ENCODE data around the gene NOX5. TPM values are rescaled to one million over a fixed set of nuclear protein-coding genes. Genes with fewer than 3 reads are reported as not detected.
"Not testable (repeated sequence)": the region's sequence is repeated elsewhere in the genome, so short reads cannot be mapped to it uniquely, and the experiment has no call there.

Gene NOX5, protein sequence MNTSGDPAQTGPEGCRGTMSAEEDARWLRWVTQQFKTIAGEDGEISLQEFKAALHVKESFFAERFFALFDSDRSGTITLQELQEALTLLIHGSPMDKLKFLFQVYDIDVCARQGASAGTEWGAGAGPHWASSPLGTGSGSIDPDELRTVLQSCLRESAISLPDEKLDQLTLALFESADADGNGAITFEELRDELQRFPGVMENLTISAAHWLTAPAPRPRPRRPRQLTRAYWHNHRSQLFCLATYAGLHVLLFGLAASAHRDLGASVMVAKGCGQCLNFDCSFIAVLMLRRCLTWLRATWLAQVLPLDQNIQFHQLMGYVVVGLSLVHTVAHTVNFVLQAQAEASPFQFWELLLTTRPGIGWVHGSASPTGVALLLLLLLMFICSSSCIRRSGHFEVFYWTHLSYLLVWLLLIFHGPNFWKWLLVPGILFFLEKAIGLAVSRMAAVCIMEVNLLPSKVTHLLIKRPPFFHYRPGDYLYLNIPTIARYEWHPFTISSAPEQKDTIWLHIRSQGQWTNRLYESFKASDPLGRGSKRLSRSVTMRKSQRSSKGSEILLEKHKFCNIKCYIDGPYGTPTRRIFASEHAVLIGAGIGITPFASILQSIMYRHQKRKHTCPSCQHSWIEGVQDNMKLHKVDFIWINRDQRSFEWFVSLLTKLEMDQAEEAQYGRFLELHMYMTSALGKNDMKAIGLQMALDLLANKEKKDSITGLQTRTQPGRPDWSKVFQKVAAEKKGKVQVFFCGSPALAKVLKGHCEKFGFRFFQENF
- total RNA-seq: under 1 TPM in 1 of 2 donors, not detected in 1; 0.18 TPM
- long read RNA-seq: 0 reads

DNA sequence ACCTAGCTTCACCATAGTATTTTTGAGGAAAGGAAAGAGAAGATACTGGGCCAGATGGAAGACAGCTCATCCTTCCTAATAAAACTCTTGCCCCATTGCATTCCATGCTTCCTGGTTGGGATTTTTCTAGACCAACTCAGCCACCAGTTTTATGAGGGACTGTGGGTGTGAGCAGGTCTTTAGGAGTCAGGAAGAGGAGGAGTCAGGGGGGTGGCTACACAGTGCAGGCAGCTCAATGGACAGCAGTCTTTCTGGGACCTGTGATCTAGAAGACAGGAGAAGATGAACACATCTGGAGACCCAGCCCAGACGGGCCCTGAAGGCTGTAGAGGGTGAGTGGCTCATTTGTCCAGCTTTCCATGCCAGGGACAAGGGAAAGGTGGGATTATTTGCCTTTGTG is at the start of gene NOX5:
NOX5 (plus strand) TSS at position 242 of the 400 bp plus-strand sequence; CDS start at position 283, 41 bp downstream.
- intact Hi-C loops (cut with DNase I): no loop called here
- ATAC-seq (no peak), DNase-seq (no peak)

DNA sequence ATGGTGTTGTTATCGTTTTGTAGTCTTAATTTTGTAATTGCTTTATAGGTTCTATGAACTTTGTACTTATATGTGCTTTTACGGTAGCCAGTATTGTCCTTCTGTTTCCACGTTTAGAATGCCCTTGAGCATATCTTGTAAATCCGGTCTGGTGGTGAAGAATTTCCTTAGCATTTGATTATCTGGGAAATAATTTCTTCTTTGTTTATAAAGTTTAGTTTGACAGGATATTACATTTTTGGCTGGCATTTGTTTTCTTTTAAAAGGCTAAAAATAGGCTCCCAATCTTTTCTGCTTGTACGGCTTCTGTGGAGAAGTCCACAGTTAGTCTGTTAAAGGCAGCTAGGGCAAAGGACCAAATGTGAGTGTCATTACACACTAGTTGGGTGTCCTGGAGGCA is 47.5 kb upstream of the NOX5 start:
- intact Hi-C loops (cut with DNase I): no loop called here
- ATAC-seq: no peak

DNA sequence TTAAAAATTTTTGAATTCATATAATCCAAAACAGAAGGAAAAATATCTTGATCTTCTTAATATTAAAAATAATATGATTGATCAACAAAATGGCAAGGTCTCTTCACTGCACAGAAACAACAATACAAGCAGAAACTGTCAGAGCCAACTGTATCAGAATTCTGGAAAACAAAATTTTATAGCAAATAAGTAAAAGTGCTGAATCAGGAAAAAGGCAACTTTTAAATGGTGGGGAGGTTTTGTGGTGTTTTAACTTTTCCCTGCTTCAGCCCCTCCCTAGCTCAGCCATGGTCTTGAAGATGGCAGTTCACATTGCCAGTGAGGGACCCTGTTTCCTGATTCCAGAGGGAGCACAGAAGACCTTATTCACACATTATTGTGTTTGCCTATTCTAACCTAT is 46.5 kb upstream of the NOX5 start:
- ATAC-seq: no peak
- intact Hi-C loops (cut with DNase I): no loop called here
- DNase-seq: no peak

More for the DNA sequence above, 47.5 kb upstream of the NOX5 start:
- no peak for DNase-seq

DNA sequence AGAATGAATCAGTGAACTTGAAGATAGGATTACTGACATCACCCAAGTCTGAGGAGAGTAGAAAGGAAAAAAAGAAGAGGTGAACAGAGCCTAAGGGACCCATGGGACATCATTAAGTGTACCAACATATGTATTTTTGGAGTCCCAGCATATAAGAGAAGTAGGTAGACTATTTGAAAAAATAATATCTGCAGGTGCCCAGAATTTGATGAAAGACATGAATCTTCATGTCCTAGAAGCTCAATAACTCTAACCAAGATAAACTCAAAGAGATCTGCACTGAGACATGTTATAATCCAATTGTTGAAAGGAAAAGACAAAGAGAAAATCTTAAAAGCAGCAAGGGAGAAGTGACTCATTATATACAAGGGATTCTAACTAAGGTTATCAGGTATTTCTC is 45.2 kb upstream of the NOX5 start:
- ATAC-seq (no peak), DNase-seq (no peak)
- intact Hi-C loops (cut with DNase I): no loop called here

DNA sequence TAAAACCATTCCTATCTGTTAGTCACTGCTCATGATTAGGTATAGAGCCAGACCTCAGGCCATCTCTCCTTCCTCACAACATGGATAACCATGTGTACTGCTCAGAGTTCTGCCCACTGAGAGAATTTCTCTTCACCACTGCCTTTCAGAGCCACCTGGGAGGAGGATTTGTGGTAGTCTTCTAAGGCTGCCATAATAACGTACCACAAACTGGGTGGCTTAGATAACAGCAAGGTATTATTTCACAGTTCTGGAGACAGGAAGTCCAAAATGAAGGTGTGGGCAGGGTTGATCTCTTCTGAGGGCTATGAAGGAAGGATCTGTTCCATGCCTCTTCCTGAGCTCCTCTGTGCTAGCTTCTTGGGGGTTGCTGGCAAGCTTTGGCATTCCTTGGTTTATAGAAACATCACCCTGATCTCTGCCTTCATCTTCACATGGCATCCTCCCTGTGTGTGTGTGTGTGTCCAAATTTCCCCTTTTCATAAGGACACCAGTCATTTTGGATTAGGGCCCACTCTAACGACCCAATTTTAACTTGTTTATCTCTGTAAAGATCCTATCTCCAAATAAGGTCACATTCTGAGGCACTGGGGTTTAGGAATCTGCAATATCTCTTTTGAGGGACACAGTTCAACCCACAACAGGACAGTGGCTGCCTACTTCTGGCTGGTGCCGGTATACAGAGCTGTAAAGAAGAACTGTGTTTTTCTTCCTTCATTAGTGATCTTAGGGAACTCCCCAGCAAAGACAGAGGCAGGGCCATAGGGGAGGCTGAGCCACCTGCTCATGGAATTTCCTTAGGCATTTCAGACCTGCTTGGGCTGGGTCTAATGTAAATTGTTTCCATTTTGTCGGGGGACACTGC is 42.1 kb upstream of the NOX5 start:
- intact Hi-C loops (cut with DNase I): no loop called here
- ATAC-seq: no peak
- no peak for DNase-seq

DNA sequence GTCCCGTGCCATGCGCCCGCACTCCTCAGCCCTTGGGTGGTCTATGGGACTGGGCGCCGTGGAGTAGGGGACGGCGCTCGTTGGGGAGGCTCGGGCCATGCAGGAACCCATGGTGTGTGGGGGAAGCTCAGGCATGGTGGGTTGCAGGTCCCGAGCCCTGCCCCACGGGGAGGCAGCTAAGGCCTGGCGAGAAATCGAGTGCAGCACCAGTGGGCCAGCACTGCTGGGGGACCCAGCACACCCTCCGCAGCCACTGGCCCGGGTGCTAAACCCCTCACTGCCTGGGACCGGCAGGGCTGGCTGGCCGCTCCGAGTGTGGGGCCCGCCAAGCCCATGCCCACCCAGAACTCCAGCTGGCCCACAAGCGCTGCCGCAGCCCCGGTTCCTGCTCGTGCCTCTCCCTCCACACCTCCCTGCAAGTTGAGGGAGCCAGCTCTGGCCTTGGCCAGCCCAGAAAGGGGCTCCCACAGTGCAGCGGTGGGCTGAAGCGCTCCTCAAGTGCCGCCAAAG is 38.8 kb upstream of the NOX5 start:
- ATAC-seq; intact Hi-C loops (cut with DNase I): not testable (repeated sequence)

DNA sequence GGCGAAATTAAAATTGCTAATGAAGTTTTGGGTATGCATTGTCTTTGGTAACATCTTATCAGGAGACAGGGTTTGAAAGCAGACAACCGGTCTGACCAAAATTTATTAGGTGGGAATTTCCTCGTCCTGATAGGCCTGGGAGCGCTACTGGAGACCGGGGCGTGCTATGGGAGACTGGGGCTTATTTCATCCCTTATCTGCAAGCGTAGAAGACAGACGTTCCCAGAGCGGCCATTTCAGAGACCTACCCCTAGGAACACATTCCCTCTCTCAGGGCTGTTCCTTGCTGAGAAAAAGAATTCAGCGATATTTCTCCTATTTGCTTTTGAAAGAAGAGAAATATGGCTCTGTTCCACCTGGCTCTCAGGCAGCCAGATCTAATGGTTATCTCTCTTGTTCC is 37.1 kb upstream of the NOX5 start:
- intact Hi-C loops (cut with DNase I); DNase-seq; ATAC-seq: not testable (repeated sequence)

More for the DNA sequence above, 38.8 kb upstream of the NOX5 start:
- DNase-seq: not testable (repeated sequence)

DNA sequence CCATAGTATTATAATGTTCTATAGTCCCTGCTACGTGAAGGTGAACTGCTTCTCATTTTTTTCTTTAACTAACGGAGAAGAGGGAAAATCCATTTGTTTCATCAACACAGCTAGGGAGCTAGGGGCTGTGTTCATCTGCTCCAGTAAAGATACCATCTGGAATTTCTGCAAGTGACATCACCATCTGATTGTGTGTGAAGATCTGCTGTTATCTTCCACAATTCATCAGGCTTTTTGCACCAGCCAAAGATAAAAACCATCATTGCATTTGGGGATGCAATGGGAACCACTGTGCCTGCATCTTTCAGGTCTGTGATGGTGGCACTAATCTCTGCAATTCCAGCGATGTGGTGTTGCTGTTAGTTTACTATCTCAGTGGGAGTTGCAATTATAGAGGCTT is 35.5 kb upstream of the NOX5 start:
- ATAC-seq: no peak

DNA sequence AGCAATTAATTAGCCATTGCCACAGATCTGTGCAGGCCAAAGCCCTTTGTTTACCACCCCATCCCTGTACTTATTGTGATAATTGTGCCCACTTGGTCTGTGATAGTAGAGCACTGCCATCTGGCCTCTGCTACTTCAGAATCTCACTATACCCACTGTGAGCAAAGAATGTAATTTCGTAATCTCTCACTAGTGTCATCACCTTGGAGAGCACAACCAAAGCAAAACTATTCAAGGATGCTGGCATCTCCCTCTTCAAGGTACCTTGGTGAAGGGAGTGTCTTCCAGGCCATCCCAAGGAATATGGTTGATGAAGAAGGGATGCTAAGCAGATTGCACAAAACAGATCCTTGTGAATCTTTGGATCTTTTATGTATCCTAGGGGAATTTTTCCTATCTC is 34.7 kb upstream of the NOX5 start:
- intact Hi-C loops (cut with DNase I): no loop called here
- no peak for DNase-seq
- no peak for ATAC-seq

More for the DNA sequence above, 35.5 kb upstream of the NOX5 start:
- intact Hi-C loops (cut with DNase I): no loop called here
- no peak for DNase-seq

DNA sequence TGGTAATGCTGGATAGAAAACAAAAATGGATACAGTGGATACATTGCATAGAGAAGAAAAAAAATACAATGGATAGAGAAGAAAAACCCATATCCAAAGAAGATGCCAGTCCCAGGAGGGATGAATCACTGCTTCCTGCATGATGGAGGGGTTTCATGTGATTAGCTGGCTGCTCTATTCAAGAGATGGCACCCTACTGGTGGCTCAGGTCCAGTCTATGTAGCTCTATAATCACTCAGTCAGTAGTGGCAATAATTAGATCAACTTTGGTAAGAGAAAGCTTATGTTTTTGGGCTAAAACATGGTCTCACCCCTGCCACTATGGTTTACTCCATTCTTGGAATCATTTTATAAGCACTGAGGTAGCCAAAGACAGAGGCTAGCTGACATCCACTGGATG is 33.7 kb upstream of the NOX5 start:
- DNase-seq: no peak
- no peak for ATAC-seq
- intact Hi-C loops (cut with DNase I): no loop called here

DNA sequence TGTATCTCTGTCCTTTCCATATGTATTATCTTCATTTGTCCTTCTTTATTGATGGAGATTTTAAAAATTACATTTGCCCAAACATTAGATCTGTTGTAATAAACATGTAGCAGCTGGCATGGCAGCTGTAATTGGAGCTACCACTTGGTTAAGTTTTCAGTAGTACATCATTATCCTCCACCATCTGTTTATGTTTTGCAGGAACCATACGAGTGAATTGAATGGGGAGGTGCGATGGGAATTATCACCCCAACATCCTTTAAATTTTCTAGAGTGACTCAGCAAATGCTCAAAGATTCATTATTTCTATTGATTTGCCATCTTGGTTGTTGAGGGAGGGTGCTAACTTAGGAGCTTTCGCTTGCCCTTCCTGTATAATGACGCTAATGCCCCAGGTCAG is 32.6 kb upstream of the NOX5 start:
- ATAC-seq (no peak), DNase-seq (no peak)
- intact Hi-C loops (cut with DNase I): no loop called here

DNA sequence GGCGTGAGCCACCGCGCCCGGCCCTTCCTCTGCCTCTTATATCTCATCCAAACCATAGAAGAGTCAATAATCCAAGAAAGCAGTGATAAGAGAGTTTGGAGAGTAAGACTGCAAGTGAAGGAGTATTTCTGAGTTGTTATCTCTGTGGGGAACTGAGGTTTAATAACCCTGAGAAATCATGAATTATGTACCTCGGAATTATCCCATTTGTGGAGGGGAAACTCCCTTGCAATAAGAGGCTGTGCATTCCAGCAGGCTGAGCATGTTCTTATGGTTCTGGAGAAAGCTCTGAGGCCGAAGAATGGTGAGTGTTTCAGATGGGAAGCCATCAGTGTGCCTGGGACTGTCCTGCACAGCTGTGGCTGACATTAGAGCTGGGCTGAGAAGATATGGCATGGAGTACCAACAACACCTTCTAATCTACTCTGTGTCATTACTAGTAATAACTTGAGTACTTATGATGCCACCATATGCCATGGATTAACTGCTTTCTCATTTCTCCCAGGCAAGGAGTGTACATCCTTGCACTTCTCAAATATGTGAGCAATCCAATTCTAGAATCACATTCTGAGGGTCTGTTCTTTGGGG is 31.4 kb upstream of the NOX5 start:
- intact Hi-C loops (cut with DNase I): no loop called here
- no peak for ATAC-seq
- DNase-seq: no peak

DNA sequence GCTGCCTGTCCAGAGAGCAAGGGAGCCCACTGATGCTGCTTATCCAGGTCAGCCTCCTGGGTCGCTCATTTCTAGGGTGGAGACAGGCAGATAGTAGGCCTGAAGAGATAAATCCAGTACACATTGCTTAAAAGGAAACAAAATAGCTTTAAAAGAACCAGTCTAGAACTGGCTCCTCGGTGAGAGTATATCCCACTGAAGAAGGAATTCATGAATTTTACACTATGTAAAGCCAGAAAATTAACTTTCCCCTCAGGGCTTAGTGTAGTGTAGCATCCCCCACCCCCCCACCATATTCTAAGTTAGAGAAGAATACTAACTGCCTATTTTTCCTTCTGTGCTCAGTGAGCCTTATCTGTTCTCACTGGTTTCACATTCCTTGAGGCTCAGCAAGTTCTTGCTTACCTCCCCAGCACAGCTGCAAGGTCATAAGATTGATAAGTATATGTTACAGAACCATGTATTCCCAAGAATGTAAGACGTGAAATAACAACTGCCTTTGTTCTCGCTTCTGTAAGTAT is 30.5 kb upstream of the NOX5 start:
- intact Hi-C loops (cut with DNase I): no loop called here
- DNase-seq (no peak), ATAC-seq (no peak)

DNA sequence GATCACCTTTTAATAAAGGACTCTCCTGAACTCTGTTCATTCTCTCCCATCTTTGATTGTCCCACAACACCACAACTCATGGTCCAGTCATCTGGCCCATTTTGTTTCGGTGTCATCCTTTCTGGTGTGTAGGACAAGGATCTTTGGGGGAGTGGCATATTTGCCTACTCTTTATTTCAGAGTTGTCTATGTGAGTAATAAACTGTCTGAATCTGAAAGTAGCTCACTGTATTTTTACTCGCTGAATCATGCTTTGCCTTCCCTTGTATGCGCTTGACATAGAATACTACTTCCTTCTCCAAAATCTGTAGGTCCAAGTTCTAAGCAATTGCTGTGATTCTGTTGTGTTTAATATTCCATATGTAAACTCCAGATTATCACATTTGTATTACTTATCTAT is 29.9 kb upstream of the NOX5 start:
- intact Hi-C loops (cut with DNase I): no loop called here
- no peak for DNase-seq
- no peak for ATAC-seq

DNA sequence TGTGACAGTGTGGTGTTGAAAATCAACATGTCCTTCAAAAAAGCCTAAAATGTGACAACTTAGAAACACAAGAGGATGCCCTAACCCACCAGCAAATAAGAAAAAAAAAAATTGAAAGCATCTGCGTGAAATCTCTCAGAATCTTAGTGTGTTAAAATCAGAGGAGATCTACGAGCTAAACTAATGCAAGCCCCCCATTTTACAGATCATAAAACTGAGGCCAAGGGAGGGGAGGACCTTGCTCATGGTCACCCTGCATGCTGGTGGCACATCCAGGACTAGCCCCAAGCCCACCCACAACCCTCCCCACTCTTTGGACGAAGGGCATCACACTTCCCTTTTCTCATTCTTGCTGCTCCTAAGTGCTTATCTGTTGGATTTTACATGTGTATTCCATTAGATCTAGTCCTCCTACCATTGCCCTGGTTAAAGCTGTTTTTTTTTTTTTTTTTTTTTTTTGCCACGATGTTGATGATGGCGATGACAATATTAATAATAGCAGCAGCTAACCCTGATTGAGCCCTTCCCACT is 29.1 kb upstream of the NOX5 start:
- intact Hi-C loops (cut with DNase I): no loop called here
- ATAC-seq (no peak), DNase-seq (no peak)

DNA sequence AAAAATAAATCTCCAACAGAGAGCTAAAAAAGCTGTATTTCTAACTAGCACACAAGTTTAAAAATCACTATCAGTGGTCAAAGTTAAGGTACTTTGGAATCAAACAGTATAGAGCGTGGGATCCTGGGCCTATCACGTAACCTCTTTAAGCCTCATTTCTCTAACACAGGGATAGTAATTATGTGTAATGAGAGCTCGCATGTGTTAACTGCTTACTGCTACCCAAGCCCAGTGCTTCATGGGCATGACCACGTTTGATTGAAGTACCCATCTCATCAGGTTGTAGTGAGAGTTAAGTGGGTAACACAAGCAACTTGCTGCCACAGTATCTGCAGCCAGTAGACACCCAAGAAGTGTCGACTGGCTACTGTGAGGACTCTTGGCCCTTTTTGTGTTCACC is 28.2 kb upstream of the NOX5 start:
- ATAC-seq (no peak), DNase-seq (no peak)
- intact Hi-C loops (cut with DNase I): no loop called here

DNA sequence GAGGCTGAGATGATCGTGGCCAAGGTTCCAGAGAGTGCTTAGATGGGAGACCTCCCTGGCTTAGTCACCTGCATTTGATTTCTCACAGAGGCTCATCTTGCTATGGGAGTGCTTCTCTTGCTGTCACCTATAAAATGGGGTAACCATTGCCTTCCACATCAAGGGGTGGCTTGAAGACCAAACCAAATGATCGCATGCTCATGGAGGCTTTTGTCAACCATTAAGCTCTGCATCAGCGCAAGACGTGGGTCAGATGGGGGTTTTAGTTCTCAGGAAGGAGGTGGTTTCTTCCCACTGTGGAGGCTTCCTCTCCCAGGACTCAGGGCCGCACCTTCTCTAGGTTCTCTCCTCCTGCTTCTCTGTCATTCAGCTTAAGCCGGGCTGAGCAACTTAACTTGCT is 27.4 kb upstream of the NOX5 start:
- no peak for ATAC-seq
- intact Hi-C loops (cut with DNase I): no loop called here
- no peak for DNase-seq

DNA sequence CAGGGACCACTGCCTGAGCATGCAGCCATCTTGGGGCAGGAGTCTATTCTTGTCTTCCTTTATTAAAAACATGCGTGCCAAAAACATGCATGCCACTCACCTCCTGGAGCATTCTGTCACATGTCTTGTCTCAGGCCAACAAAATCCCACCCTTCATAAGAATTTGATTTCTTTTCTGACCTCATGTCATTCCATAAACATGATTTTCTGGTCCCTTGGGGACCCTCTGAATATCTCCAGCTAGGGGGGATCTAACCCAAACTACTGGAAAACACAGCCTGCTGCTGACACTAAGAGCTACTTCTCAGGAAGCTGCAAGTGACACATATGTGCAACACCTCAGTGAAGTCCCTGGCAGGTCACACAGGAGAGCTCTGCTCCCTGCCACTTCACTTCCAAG is 26.8 kb upstream of the NOX5 start:
- intact Hi-C loops (cut with DNase I): no loop called here
- DNase-seq: no peak
- no peak for ATAC-seq

Data from left cardiac atrium (tissue), 4 donors.